ENCODE measurements around the gene A4GALT. TPM values are rescaled to one million over a fixed set of nuclear protein-coding genes. Genes with fewer than 3 reads are reported as not detected.

A4GALT gene
- total RNA-seq, 1 experiment from 2014 or later = 3.4 TPM

- Histone ChIP-seq H2BK12ac (ENCODE audit: insufficient read length, low read depth, low read length) (no peak overlapping the region), H3K56ac (ENCODE audit: insufficient read length, low read depth, low read length) (no peak overlapping the region), H3K18ac (ENCODE audit: insufficient read length, low read depth, low read length) (no peak overlapping the region), H3K79me2 (ENCODE audit: insufficient read depth, low read length) (no peaks in the 10 kb centered on the region), H3T11ph (ENCODE audit: low read length) (no peak overlapping the region), H3K9ac (ENCODE audit: extremely low read depth, insufficient read length, low read length) (no peak overlapping the region), H2BK15ac (ENCODE audit: low read depth, low read length) (no peak overlapping the region), H2BK120ac (ENCODE audit: low read depth, low read length, poor library complexity, severe bottlenecking) (no peak overlapping the region), H3K4ac (ENCODE audit: low read depth, low read length) (no peak overlapping the region), H4K8ac (replicated peaks; ENCODE audit: insufficient read length, low read depth, low read length) (no peak overlapping the region), H3K23ac (ENCODE audit: insufficient read length, low read depth, low read length) (no peak overlapping the region), H4K5ac (ENCODE audit: insufficient read length, low read depth, low read length) (no peak overlapping the region), H3K79me1 (ENCODE audit: insufficient read depth, low read depth, low read length, poor library complexity, severe bottlenecking) (no peaks in the 10 kb centered on the region), H2BK20ac (ENCODE audit: low read depth, low read length, poor library complexity, severe bottlenecking) (no peak overlapping the region), H2AFZ (ENCODE audit: low read length) (no peak overlapping the region), H3K9me3 (ENCODE audit: control insufficient read depth, low read depth, low read length) (no peaks in the 10 kb centered on the region), H3K4me1 (ENCODE audit: insufficient read depth, low read length) (no peaks in the 10 kb centered on the region), H4K91ac (ENCODE audit: insufficient read length, low read depth, low read length) (no peak overlapping the region), H3K4me2 (ENCODE audit: insufficient read depth, insufficient read length, low read length) (no peak overlapping the region), H3K14ac (ENCODE audit: insufficient read depth, low read length) (no peak overlapping the region), H2AK5ac (ENCODE audit: insufficient read length, low read length) (no peak overlapping the region), H4K20me1 (ENCODE audit: control insufficient read depth, insufficient read depth, insufficient read length) (no peaks in the 10 kb centered on the region), H2BK5ac (ENCODE audit: insufficient read length, low read length) (no peak overlapping the region), H3K27me3 (ENCODE audit: insufficient read depth, low read length) (no peaks in the 10 kb centered on the region), H3K23me2 (ENCODE audit: insufficient read length, low read depth, low read length, poor library complexity, severe bottlenecking) (no peaks in the 10 kb centered on the region), H3K27ac (ENCODE audit: insufficient read length, low read depth, low read length) (no peak overlapping the region)
- no peak overlapping the region for H3K27ac Mint-ChIP-seq
- H3K9me3 Mint-ChIP-seq = no peaks in the 10 kb centered on the region; a peak in 1 of 5 replicates
- no peaks in the 10 kb centered on the region for H3K36me3 Mint-ChIP-seq (ENCODE audit: insufficient read depth in 1 of 3, low read depth in 3 of 3)
- no peak for DNase-seq
- no CpG with 5 or more reads among the region's 11 CpGs for WGBS (ENCODE audit: extremely low coverage, insufficient read length, low lambda C conversion rate)
- H3K4me3 Mint-ChIP-seq = no peak overlapping the region
- no peak for TF ChIP-seq CTCF (conservative IDR thresholded peaks at IDR 0.05)
- H3K27me3 Mint-ChIP-seq (ENCODE audit: low read depth) = peaks cover 2% of the 10 kb centered on the region
- peaks cover 9 to 18% of the 10 kb centered on the region in 2 experiments; a peak in 3 of 4 replicates for H3K4me1 Mint-ChIP-seq
These were observed 48.5 kb upstream of the A4GALT start for GRCh38 chr22:42769238-42769573.
